ENCODE results near the gene ELMO2.

DNA sequence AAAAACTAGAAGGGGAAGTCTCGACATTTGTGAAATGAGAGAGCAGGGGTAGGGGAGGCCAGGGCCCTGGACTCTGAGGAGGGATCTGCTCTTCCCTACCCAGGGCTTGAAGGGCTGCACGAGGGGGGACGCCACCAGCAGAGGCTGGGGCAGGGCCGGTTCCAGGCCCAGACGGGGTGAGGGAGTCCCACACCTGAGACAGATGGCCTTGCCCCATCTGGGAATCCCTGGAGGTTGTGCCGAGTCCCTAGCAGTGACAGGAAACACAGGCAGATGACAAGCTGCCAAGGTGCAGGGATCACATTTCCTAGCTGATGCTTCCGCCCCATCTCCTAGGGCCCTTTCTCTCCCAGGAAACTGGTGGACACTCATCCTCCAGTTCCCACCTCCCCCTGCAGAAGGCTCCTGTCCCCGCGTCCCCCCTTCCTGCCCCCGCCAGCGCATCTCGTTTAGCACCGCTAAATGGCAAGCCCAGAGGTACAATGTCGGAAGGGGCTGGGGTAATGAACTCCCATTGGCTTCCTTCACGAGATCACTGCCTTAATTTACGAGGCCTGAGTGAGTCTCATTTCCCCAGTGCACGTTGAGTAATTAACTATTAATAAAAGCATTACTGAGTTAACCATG, 63.0 kb downstream of the ELMO2 start:
- TF ChIP-seq, protein P1, sequence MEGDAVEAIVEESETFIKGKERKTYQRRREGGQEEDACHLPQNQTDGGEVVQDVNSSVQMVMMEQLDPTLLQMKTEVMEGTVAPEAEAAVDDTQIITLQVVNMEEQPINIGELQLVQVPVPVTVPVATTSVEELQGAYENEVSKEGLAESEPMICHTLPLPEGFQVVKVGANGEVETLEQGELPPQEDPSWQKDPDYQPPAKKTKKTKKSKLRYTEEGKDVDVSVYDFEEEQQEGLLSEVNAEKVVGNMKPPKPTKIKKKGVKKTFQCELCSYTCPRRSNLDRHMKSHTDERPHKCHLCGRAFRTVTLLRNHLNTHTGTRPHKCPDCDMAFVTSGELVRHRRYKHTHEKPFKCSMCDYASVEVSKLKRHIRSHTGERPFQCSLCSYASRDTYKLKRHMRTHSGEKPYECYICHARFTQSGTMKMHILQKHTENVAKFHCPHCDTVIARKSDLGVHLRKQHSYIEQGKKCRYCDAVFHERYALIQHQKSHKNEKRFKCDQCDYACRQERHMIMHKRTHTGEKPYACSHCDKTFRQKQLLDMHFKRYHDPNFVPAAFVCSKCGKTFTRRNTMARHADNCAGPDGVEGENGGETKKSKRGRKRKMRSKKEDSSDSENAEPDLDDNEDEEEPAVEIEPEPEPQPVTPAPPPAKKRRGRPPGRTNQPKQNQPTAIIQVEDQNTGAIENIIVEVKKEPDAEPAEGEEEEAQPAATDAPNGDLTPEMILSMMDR (conservative IDR thresholded peaks at IDR 0.05 in 1 of 2, IDR thresholded peaks at IDR 0.05 in 1 of 2; ENCODE audit: extremely low read depth in 1 of 2, insufficient read depth in 1 of 2, low read depth in 1 of 2, low read length in 2 of 2), result no peak
- no peak for TF ChIP-seq EZH2 (IDR thresholded peaks at IDR 0.05; ENCODE audit: borderline replicate concordance, low read length)
